ENCODE results near the gene ZBTB20. TPM values are rescaled to one million over a fixed set of nuclear protein-coding genes. Genes with fewer than 3 reads are reported as not detected.

ZBTB20 gene
- total RNA-seq, 3 donors from 2014 or later (not counting 1 experiment from before 2014, with no cell fraction given): 52.7 to 58.3 (median 55.9) TPM

DNA sequence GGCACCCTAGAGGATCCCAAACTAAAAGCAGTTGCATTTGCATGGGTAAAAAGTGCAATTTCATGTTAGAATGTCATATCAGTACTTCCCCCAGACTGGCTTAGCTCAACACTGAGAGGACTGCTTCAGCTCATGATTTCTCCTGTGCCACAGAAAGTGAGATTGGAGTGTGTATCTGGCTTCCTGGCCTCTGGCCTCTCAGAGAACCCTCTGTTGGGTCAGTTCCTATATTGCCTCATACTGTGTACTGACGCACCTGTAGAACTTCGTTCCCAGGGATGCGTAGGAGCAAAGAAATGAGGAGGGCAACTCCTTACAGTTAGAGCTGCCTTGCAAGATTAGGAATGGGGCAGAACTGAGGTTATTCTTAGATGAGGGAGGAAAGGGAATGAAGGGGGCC lies 512.5 kb downstream of the ZBTB20 start:
- Mint-ChIP-seq H3K4me1 (peaks cover 0 to 6% of the 10 kb centered on the region in 2 donors), H3K27ac (no peak overlapping the region), H3K27me3 (ENCODE audit: low read depth in 2 of 2) (no peaks in the 10 kb centered on the region), H3K4me3 (no peak overlapping the region), H3K9me3 (peaks cover 10 to 14% of the 10 kb centered on the region in 2 donors), H3K36me3 (peaks cover 20% of the 10 kb centered on the region)
- Histone ChIP-seq H3K27ac (ENCODE audit: low read length) (no peak overlapping the region), H3K27me3 (ENCODE audit: control insufficient read depth, insufficient read depth, low read length) (no peaks in the 10 kb centered on the region), H3K36me3 (ENCODE audit: control insufficient read depth, insufficient read depth, low read length) (no peaks in the 10 kb centered on the region), H3K9me3 (ENCODE audit: control insufficient read depth, insufficient read depth, low read length) (peaks cover 3% of the 10 kb centered on the region), H3K4me1 (ENCODE audit: control insufficient read depth, insufficient read depth, low read length) (no peaks in the 10 kb centered on the region), H3K4me3 (ENCODE audit: low read length) (no peak overlapping the region)
- intact Hi-C loops (cut with micrococcal nuclease): no loop called here
- WGBS (ENCODE audit: insufficient coverage): 100% methylated on average over 3 of the region's 3 CpGs
- ATAC-seq (no peak), DNase-seq (no peak)
- TF ChIP-seq, protein P1, sequence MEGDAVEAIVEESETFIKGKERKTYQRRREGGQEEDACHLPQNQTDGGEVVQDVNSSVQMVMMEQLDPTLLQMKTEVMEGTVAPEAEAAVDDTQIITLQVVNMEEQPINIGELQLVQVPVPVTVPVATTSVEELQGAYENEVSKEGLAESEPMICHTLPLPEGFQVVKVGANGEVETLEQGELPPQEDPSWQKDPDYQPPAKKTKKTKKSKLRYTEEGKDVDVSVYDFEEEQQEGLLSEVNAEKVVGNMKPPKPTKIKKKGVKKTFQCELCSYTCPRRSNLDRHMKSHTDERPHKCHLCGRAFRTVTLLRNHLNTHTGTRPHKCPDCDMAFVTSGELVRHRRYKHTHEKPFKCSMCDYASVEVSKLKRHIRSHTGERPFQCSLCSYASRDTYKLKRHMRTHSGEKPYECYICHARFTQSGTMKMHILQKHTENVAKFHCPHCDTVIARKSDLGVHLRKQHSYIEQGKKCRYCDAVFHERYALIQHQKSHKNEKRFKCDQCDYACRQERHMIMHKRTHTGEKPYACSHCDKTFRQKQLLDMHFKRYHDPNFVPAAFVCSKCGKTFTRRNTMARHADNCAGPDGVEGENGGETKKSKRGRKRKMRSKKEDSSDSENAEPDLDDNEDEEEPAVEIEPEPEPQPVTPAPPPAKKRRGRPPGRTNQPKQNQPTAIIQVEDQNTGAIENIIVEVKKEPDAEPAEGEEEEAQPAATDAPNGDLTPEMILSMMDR (IDR thresholded peaks at IDR 0.05): no peak

DNA sequence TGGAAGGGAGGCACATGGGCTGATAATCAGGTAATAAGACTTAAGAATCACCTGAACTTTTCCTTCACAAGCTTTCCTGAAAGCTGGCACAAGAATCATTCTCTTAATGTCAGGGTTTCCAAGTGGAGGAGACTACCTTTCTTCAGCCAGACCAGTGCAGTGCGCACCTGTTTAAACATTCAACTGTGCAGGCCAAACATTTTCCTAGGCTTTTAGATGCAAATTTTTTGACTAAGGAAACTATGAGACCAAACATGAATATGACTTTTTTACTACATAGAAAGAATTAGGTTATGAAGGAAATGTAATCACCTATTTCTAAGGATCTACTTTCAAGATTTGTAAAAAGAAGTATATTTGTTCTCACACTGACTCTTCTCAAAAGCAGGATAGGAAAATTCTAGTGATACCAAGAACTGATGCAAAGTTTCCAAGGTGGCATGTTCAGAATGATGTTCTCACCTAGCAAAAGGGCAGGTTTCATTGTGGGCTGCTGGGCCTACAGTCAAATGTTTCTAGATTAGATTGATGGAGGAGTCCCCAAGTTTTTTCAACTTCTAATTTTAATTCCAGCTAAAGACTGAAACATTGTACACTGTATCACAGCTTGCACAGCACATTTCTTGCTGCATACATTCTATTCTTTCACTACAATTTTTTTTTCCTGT lies 514.2 kb downstream of the ZBTB20 start:
- TF ChIP-seq, protein P1 (IDR thresholded peaks at IDR 0.05): no peak
- no peak for ATAC-seq
- DNase-seq: no peak
- H3K27me3 Mint-ChIP-seq (ENCODE audit: low read depth in 2 of 2): no peaks in the 10 kb centered on the region
- H3K27me3 ChIP-seq (ENCODE audit: control insufficient read depth, insufficient read depth, low read length): no peaks in the 10 kb centered on the region
- no peak overlapping the region for H3K4me3 Mint-ChIP-seq
- H3K9me3 Mint-ChIP-seq: peaks cover 10 to 14% of the 10 kb centered on the region in 2 donors
- peaks cover 3% of the 10 kb centered on the region for H3K9me3 ChIP-seq (ENCODE audit: control insufficient read depth, insufficient read depth, low read length)
- intact Hi-C loops (cut with micrococcal nuclease): no loop called here
- no peaks in the 10 kb centered on the region for H3K36me3 ChIP-seq (ENCODE audit: control insufficient read depth, insufficient read depth, low read length)
- peaks cover 20% of the 10 kb centered on the region for H3K36me3 Mint-ChIP-seq
- H3K4me1 Mint-ChIP-seq: peaks cover 0 to 10% of the 10 kb centered on the region in 2 donors
- no peak overlapping the region for H3K4me3 ChIP-seq (ENCODE audit: low read length)
- H3K27ac ChIP-seq (ENCODE audit: low read length): no peak overlapping the region
- 100% methylated on average over 1 of the region's 1 CpG for WGBS (ENCODE audit: insufficient coverage)
- H3K4me1 ChIP-seq (ENCODE audit: control insufficient read depth, insufficient read depth, low read length): no peaks in the 10 kb centered on the region
- H3K27ac Mint-ChIP-seq: no peak overlapping the region

DNA sequence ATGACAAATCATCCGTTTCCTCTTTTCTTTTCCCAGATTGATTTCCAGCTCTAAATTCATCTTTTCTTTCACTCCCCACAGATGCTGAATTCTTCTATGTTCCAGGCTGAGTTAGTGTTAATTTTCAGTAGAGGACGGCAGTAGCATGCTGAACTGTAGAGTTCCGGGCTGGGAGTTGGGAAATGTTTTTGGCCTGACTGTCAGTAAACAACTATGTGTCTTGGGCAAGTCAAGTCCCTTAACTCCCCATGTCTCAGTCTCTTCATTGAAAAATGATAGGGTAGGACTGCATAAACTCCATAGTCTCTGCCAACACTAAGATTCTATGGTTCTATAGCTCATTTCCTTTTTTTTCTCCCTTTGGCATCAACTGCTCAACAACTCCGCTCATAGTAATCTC lies 519.3 kb downstream of the ZBTB20 start:
- no peaks in the 10 kb centered on the region for H3K9me3 ChIP-seq (ENCODE audit: control insufficient read depth, insufficient read depth, low read length)
- no peaks in the 10 kb centered on the region for H3K27me3 ChIP-seq (ENCODE audit: control insufficient read depth, insufficient read depth, low read length)
- no peaks in the 10 kb centered on the region for H3K36me3 ChIP-seq (ENCODE audit: control insufficient read depth, insufficient read depth, low read length)
- Mint-ChIP-seq H3K4me3 (no peak overlapping the region), H3K36me3 (no peaks in the 10 kb centered on the region), H3K27me3 (ENCODE audit: low read depth in 2 of 2) (no peaks in the 10 kb centered on the region), H3K9me3 (no peaks in the 10 kb centered on the region), H3K4me1 (peaks cover 14 to 23% of the 10 kb centered on the region in 2 donors), H3K27ac (no peak overlapping the region)
- ATAC-seq (no peak), DNase-seq (no peak)
- intact Hi-C loops (cut with micrococcal nuclease): no loop called here
- no peak overlapping the region for H3K4me3 ChIP-seq (ENCODE audit: low read length)
- no peak overlapping the region for H3K27ac ChIP-seq (ENCODE audit: low read length)
- TF ChIP-seq, protein P1 (IDR thresholded peaks at IDR 0.05): no peak
- H3K4me1 ChIP-seq (ENCODE audit: control insufficient read depth, insufficient read depth, low read length): no peaks in the 10 kb centered on the region
- WGBS (ENCODE audit: insufficient coverage): 89% methylated on average over 3 of the region's 4 CpGs

DNA sequence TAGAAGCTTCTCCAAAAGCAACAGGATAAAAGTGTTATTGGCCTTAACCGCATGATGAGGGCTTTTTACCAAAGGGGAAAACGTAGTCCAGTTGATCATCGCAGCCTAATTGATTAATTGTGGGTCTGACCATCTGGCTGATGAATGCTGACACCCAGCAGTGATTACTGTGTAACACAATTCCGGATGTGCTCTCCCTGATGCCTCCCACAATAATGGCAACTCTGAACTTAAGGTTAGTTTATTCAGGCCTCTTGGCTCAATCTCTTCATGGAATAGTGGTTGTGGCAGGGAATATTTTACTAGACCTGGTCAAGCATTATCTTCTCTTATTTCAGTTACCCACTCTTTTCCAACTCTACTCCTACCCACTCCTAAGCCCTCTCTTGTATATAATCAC lies 520.3 kb downstream of the ZBTB20 start:
- Mint-ChIP-seq H3K36me3 (no peaks in the 10 kb centered on the region), H3K27ac (no peak overlapping the region), H3K27me3 (ENCODE audit: low read depth in 2 of 2) (no peaks in the 10 kb centered on the region), H3K4me1 (peaks cover 14 to 18% of the 10 kb centered on the region in 2 donors), H3K4me3 (no peak overlapping the region), H3K9me3 (no peaks in the 10 kb centered on the region)
- H3K9me3 ChIP-seq (ENCODE audit: control insufficient read depth, insufficient read depth, low read length): no peaks in the 10 kb centered on the region
- H3K36me3 ChIP-seq (ENCODE audit: control insufficient read depth, insufficient read depth, low read length): no peaks in the 10 kb centered on the region
- H3K4me3 ChIP-seq (ENCODE audit: low read length): no peak overlapping the region
- no peak overlapping the region for H3K27ac ChIP-seq (ENCODE audit: low read length)
- intact Hi-C loops (cut with micrococcal nuclease): no loop called here
- 91% methylated on average over 4 of the region's 4 CpGs for WGBS (ENCODE audit: insufficient coverage)
- H3K27me3 ChIP-seq (ENCODE audit: control insufficient read depth, insufficient read depth, low read length): no peaks in the 10 kb centered on the region
- DNase-seq (no peak), ATAC-seq (no peak)
- TF ChIP-seq, protein P1 (IDR thresholded peaks at IDR 0.05): no peak
- no peaks in the 10 kb centered on the region for H3K4me1 ChIP-seq (ENCODE audit: control insufficient read depth, insufficient read depth, low read length)
